HG03045 (cell line): ENCODE data around the gene HCRT.
"Not testable (repeated sequence)": the region's sequence is repeated elsewhere in the genome, so short reads cannot be mapped to it uniquely, and the experiment has no call there.

ENCODE experiments used
- ATAC-seq: cut with Tn5 transposase; IDR thresholded peaks from one replicate; pipeline ENCODE4 v1.9.1; 2021; ENCODE audit warnings: mild to moderate bottlenecking, moderate library complexity; ENCODE audit not compliant: unreplicated experiment

HCRT gene

GRCh38 chr17:42184713-42185620, at the start of gene HCRT:
TSS of gene HCRT (minus strand) at chr17:42185452. CDS start at chr17:42185365, 87 bp downstream.
- no peak for ATAC-seq

DNA sequence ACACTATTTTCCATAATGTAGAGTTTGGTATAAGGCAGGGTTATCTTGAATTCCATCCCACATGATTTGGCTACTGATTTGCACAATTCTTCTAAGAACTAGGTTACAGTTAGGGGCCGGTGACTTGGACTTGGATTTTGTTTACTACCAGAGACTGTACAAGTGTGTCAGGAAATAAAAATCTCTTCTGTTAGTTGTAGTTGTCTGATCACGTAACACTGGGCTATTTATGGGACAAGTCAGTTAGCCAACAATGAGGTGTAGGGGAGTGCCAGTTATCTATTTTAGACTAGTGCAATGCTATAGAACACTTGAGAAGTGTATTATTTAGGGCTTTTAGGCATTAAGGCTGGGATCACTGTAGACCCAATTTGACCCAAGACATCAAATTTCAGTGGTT, 48.7 kb upstream of the HCRT start:
- ATAC-seq: no peak

GRCh38 chr17:42233156-42233555, 47.9 kb upstream of the HCRT start:
- ATAC-seq: no peak

- ATAC-seq: no peak
Observed at GRCh38 chr17:42230225-42230624, 45.0 kb upstream of the HCRT start.

GRCh38 chr17:42227849-42228700, 42.8 kb upstream of the HCRT start:
- no peak for ATAC-seq

GRCh38 chr17:42225646-42226045, 40.4 kb upstream of the HCRT start:
- ATAC-seq: no peak

DNA sequence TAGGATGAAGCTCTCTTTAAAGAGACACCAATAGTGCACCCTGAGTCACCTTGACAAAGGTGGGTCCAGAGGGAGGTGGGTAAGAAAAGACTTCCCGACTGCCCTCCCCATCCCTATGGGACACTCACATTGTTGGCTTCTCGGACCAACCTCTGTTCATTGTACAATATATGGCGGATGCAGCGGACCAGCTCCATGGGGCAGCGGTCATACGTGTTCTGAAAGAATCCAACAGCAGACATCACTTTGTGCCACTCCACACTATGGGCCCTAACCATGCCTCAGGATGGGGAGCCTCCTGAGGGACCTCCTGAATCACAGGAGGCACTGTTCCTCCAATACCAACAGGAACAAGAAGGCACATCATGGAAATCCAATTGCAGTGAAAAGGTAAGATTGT, 39.4 kb upstream of the HCRT start:
- no peak for ATAC-seq

DNA sequence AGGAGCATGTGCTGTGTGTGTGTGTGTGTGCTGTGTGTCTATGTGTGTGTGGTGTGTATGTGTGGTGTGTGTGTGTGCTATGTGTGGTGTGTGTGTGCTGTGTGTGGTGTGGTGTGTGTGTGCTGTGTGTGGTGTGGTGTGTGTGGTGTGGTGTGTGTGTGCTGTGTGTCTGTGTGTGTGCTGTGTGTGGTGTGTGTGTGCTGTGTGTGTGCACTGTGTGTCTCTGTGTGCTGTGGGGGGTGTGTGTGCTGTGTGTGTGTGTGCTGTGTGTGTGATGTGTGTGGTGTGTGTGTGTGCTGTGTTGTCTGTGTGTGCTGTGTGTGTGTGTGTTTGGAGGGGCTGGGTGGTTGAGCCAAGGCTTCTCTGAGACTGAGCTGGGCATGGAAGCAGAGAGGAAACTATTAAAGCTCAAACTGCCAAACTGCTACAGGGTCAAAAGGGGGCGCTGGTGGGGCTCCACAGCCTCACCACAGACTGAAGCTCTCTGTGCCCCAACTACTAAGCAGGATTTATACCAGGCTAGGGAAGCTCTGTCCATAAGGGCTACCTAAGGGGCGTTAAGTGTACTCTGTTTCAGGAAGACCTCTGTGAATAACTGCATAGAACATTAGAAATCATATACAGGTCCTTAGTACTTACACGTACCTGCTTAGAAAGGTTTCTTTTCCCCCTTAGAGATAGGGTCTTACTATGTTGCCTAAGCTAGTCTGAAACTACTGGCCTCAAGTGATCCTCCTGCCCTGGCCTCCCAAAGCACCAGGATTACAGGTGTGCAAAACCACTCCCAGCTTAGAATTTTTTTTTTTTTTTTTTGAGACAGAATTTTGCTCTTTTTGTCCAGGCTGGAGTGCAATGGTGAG, 36.9 kb upstream of the HCRT start:
- no peak for ATAC-seq

DNA sequence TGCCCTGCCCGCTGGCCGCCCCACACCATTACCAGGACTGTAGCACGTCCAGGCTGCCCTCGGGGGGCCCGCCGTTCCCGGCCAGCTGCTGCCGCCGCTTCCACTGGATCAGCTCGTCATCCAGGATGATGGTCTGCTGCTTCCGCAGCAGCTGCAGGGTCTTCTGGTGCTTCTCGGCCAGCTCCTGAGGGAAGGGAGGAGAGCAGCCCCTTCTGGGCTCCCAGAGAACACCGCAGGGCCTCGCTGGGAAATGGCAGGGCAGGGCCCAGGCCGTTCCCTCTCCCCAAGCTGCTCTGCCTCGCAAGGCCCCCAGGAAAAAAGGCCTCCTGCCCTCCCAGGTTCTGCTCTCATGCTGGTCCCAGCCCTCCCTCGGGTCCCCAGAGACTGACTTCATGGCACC, 34.0 kb upstream of the HCRT start:
- not testable (repeated sequence) for ATAC-seq

DNA sequence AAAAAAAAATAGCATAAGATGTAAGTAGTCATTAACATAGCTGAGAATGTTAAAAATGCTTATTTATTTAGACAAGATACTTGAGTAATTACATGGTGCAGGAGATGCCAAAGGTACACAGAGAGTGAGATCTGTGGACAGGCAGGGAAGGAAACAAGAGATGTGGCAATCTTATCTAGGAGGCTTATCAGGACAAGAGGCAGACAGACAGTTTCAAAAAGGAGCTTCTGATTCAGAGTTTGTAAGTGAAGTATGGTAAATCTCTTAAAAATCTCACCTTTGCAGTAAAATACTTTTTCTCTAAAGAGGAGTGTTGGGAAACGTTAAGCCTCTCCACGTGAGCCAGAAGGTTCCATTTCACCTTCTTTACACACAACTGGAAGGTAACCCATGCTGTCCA, 28.9 kb upstream of the HCRT start:
- no peak for ATAC-seq

DNA sequence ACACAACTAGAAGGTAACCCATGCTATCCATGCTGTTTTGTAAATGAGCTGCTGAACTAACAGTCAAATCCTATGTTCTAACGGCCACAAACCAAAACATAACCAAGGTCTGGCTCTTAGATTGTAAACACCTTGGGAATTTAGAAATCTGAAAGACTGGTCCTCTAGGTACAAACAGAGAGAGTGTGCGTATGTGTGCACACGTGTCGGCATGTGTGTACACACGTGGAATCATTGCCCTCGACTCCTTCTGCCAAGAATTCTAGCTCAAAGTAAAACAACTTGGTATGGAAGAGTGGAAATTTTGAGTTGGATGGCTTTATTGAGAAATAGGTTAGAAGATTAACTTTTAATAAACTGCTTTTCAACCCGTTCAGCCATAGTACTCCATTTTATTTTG, 27.1 kb upstream of the HCRT start:
- ATAC-seq: no peak

DNA sequence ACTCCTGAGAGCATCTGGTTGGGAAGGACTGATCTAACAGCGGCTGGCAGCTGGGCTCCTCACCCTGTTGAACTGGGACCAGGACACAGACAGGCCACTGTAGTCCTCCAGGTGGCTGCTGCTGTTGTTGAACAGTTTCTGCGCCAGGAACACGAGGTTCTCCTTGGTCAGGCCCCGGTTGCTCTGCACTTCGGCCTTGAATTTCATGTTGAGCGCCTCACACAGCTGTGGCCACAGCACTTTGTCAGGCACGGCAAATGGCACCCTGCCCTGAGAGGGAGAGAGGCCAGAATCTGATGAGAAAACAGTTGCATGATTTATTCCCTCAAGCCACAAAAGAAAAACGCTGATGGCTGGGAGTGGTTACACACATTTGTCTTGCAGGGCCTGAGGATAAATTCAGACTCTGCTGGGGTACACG, 26.7 kb upstream of the HCRT start:
- not testable (repeated sequence) for ATAC-seq

DNA sequence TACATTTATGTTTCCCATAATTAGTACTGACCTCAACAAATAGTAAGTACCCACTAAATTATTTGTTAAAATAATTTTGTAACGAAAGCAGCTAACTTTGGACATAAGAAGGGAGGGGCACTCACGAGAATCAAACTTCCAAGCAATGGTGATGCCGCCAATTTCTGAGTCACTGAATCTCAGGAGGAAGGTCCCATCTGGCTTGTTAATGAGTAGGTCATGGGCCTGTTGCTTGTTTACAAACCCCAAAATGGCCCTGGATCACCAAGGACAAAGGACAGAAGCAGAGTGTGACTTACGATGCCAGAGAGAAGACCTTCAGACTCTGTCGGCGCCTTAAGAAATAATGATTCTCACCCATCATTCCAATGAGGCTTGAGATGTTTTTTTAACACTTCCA, 24.8 kb upstream of the HCRT start:
- ATAC-seq: no peak

DNA sequence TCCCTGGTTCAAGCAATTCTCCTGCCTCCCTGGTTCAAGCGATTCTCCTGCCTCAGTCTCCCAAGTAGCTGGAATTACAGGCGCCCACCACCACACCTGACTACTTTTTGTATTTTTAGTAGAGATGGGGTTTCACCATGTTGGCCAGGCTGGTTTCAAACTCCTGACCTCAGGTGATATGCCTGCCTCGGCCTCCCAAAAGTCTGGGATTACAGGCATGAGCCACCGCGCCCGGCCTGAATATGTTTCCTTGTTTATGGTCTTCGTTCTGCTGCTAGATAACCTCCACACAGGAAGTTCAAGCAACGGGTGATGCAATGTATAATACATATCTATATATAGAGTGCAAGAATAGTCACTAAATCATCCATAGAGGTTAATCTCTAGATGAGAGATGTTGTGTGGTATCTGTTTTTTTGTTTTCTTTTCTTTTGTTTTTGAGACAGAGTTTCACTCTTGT, 20.9 kb upstream of the HCRT start:
- ATAC-seq: not testable (repeated sequence)

- no peak for ATAC-seq
Observed at GRCh38 chr17:42203354-42203753, 18.1 kb upstream of the HCRT start.

GRCh38 chr17:42202696-42203095, 17.4 kb upstream of the HCRT start:
- ATAC-seq: no peak

DNA sequence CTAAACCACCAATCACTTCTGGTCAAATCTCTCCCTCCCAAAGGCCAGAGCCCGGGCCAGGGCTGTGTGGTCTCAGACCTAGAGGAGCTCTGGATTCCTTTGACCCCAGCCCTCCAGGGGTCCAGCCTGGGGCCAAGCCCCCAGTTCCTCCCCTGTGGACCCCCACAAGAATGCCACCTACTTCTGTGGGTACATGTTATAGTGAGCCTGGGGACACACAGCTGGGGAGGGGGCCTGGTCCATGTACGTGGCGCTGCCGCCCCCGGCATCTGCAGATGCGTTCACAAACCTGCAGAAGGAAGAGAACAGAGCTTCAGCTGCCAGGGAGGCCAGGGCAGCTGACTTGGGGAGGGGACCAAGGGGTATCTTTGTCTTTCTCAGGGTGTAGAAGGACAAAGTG, 16.9 kb upstream of the HCRT start:
- ATAC-seq: no peak

- no peak for ATAC-seq
Observed at GRCh38 chr17:42201458-42201772, 16.2 kb upstream of the HCRT start.

- ATAC-seq: no peak
Observed at GRCh38 chr17:42200706-42201457, 15.6 kb upstream of the HCRT start.

- no peak for ATAC-seq
Observed at GRCh38 chr17:42199416-42200011, 14.3 kb upstream of the HCRT start.
